Stimulated activated CD4-positive, alpha-beta T cell treated with anti-CD3 and anti-CD28 coated beads, Interleukin-1b, Interleukin-23, amount 100 ng/mL, for 4 hours (primary cell): ENCODE data around the gene ACOT7.

ENCODE experiments used
- DNase-seq, 2 donors: peaks; one replicate each; pipeline ENCODE4 v3.0.0-alpha.2; 2020; ENCODE audit warnings: low read depth in 2 of 2

The ACOT7 gene

DNA sequence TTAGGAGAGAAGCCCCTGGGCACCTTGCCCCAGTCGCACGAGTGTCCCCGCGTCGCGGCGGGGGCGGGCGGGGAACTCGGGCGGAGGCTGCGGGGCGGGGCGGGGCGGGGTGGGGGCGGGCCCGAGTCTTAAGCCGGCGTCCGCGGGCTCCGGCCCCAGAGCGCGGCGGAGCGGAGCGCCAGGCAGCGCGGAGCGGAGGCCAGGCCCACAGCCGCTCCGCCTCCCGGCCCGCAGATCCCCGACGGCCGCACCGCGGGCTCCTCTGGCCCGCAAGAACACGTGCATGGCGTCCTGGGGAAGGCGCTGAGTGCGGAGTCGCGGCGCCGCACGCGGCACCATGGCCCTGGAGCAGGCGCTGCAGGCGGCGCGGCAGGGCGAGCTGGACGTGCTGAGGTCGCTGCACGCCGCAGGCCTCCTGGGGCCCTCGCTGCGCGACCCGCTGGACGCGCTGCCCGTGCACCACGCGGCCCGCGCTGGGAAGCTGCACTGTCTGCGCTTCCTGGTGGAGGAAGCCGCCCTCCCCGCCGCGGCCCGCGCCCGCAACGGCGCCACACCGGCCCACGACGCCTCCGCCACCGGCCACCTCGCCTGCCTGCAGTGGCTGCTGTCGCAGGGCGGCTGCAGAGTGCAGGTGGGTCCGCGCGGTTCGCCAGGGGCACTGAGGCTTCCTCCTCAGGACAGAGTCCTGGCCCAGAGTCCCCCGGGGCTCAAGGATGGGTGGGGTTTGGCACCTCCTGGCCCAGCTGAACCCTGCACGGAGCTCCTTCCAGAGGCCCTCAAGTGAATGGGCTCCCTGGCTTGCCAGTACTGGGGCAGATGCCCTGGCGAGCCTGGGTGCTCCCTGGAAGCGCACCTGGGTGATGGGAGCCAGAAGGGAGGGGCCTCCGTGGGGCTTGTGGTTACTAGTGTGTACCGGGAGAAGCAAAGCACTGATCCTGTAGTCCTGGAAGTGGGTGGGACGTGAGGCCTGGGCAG lies 31.3 kb upstream of the ACOT7 start, which contains the start of gene ESPN:
ESPN (plus strand) TSS at position 158 of the 975 bp plus-strand sequence; CDS start at position 338, 180 bp downstream.
- DNase-seq, result no peak

GRCh38 chr1:6424000-6424565 lies 30.5 kb upstream of the ACOT7 start:
- no peak for DNase-seq

DNA sequence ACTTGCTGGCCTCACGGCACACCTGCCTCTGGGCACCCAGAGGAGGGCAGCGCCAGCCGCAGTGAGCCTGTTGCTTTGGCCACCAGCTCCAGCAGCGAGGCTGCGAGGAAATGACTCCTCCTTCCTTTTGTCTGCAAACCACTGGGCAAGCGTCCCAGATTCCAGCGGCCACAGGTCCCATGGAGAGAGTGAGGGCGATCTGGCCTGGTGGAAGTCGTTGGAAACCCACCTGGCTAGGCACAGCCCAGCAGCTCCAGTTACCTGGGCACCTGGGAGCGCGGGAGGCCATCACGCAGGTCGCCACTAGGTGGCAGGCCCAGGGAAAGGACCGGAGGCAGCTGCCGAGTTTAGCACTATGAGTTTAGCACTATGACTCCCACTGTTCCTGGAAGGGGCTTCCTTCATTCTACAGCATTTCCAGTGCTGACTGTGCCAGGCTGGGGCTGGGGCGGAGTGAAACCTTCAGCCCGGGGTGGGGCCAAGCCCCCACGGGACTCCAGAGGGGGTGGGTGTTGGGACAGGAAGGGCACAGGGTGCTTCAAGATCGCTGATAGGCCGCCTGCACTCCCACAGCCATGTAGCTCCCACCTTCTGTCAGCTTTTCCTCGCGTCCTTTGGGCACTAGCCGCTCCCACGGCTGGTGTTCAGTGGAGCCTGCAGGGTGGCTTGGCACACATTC lies 29.9 kb upstream of the ACOT7 start:
- DNase-seq, result peak; percentile 62 to 70

GRCh38 chr1:6421266-6421665 lies 27.7 kb upstream of the ACOT7 start:
- DNase-seq, result no peak

DNA sequence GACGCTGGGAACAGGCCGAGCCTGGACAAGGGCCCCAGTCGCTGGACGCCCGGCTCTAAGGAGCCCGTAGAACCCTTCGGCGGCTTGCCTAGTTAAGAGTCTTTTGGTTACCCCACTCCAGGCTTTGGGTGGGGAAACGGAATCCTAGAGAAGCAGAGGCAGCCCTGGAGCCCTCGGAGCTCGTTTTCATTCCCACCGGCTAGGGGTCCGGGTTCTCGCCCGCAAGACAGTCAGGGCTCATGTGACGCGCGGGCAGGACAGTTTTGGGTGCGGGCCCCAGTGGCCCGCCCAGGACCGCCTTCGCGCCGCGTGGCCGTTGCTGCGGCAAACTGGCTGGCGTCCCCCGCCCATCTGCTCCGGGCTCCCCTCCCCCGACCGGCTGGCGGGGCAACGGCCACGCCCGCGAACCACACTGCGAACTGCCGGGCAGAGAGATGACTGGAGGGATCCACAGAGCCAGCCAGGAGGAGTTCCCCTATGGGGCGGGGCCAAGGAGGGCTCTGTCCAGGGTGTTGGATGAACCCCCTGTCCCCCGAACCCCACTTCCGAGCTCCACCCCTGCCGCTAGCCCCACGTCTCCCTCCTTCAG lies 27.0 kb upstream of the ACOT7 start:
- DNase-seq, result no peak

- DNase-seq, result no peak
Observed at GRCh38 chr1:6419804-6420453, 26.4 kb upstream of the ACOT7 start, which contains the start of gene HES2. Gene HES2 (minus strand): TSS chr1:6419919. CDS start chr1:6419820, 99 bp downstream.

DNA sequence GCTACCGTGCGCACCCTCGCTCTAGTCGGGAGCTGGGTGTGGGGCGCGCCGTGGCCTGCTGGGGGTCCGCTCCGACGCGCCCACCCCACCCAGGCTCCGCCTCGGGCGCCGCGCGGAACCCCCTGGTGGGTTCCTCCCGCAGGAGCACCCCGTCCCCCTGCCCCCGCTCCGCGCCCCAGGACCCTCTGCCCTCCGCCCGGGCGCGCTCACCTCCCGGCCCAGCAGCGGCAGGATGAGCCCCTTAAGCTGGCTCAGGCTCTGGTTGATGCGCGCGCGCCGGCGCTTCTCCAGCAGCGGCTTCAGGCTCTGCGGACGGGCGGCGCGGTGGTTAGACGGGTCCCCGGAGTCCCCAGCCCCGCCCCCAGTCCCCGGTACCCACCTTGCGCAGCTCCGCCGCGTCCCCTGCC lies 25.8 kb upstream of the ACOT7 start:
- no peak for DNase-seq

GRCh38 chr1:6418668-6419396 lies 25.3 kb upstream of the ACOT7 start:
- DNase-seq, result no peak

DNA sequence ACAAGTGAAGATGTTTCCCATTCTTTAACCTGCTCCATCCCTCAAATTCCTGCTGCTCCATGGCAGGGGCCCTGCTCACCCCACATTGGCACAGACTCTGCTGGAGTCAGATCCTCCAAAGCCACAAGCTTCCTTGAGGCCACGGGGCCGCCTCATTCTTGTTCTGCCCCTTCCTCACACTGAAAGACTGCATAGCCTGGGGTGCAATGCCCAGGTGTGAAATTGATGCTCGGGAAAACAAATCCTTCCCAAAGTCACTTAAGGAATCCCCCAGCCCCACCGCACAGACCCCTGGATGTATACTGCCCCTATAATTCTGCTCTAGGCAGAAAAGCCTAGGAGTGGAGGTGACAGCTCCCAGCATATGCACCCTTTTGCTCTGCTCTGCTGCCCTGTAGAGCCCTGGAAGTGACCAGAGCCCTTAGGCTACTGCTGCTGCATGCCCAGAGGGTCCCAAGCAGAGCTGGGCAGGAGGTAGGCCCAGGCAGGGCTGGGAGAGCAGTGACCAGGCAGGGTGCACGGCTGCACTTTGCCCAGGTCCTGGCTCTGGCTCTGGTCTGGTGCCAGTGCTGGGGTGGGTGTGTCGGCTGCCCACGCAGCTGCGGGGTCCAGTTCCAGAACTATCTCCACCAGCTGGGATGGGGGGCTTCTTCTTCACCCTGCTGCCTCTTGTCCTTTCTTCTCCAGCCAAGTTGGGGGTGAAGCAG lies 24.5 kb upstream of the ACOT7 start:
- DNase-seq, result no peak

- DNase-seq, result no peak
Observed at GRCh38 chr1:6416906-6417305, 23.3 kb upstream of the ACOT7 start.

- DNase-seq, result no peak
Observed at GRCh38 chr1:6416295-6416656, 22.7 kb upstream of the ACOT7 start.

GRCh38 chr1:6414881-6415626 lies 21.5 kb upstream of the ACOT7 start:
- DNase-seq, result no peak

DNA sequence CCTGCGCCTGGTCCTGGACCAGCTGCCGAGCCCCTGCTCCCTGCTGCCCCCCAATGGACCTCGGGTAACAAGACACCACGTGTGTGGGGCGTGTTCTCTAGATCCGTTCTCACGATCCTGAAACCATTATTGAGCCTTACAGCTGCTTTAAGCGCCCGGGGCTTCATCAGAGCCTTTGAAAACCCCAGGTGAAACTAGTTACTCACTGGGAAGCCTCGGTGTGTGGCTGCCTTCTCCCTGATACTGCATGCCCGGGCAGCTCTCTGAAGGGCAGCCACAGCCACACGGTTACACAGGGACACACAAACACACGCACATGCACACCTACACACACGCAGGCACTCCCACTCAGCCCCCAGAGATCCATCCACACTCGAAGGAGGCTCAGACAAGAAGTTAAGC lies 20.9 kb upstream of the ACOT7 start:
- peak in 1 of 2 donors; percentile 29 for DNase-seq

DNA sequence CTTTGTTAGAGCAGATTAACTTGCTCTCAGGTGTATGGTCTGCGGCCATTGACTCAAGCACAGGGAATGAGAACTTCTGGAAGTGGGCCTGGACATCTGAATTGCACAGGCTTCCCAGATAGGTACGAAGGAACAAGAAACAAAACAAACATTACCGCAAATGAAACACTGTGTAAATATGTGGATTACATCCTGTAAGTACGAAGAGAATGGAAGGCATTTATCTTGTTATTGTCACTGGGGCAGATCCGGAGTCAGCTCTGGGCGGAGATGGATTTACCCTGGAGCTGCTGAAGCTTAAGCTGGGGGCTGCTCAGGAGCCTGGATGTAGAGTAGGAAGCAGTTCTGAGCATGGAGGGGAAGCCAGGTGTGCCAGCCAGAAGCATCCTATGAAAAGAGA lies 19.3 kb upstream of the ACOT7 start:
- no peak for DNase-seq

DNA sequence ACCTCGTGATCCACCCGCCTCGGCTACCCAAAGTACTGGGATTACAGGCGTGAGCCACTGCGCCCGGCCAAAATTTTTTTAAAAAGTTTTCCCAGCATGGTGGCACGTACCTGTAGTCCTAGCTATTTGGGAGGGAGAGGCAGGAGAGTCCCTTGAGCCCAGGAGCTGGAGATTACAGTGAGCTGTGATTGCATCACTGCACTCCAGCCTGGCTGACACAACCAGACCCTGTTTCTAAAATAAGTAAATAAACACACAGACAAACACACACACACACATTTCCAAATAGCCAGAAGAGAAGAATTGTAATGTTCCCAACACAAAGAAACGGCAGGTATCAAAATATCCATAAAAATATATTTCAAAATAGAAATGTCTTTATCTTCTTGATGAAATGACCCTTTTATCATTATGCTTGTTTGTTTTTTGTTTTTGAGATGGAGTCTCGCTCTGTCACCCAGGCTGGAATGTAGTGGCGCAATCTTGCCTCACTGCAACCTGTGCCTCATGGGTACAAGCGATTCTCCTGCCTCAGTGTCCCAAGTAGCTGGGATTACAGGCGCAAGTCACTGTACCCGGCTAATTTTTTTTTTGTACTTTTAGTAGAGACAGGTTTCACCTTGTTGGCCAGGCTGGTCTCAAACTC lies 16.8 kb upstream of the ACOT7 start:
- DNase-seq, result no peak

DNA sequence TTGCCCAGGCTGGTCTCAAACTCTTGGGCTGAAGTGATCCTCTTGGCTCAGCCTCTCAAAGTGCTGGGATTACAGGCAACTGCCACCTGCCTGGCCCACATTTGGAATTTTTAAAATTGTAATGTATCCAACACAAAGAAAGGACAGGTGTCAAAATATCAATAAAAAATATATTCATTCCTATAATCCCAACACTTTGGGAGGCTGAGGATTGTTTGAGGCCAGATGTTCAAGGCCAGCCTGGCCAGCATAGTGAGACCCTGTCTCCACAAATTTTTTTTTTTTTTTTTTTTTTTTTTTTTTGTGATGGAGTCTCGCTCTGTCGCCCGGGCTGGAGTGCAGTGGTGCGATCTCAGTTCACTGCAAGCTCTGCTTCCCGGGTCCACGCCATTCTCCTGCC lies 16.2 kb upstream of the ACOT7 start:
- no peak for DNase-seq

- no peak for DNase-seq
Observed at GRCh38 chr1:6409053-6409452, 15.5 kb upstream of the ACOT7 start.

GRCh38 chr1:6408023-6408422 lies 14.5 kb upstream of the ACOT7 start:
- DNase-seq, result no peak

DNA sequence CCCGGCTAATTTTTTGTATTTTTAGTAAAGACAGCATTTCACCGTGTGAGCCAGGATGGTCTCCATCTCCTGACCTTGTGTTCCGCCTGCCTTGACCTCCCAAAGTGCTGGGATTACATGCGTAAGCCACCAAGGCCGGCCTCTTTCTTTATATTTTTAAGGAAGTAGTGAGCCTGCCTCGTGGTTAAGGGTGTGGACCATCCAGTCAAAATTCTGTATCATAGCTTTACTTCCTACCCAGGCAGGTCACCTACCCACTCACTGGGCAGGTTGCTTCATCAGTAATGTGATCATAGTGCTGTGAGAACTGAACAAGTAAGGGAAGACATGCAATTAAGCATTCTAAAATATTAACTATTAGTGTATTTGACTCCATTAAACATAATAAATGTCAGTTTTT lies 8.1 kb upstream of the ACOT7 start:
- DNase-seq, result no peak
